Measurements from ENCODE around the gene ANKFY1. TPM values are rescaled to one million over a fixed set of nuclear protein-coding genes. Genes with fewer than 3 reads are reported as not detected.

ANKFY1 gene
- total and polyA plus RNA-seq, 2 experiments from 2014 or later: 18.6 to 32.8 TPM

GRCh38 chr17:4155980-4156620 is 107.7 kb downstream of the ANKFY1 start:
- Histone ChIP-seq H3K27me3 (no peaks in the 10 kb centered on the region), H2AFZ (no peak overlapping the region), H3K4me1 (ENCODE audit: insufficient read depth) (peaks cover 3% of the 10 kb centered on the region), H3K79me2 (no peaks in the 10 kb centered on the region), H3K9me2 (replicated peaks; ENCODE audit: insufficient read depth) (no peaks in the 10 kb centered on the region), H4K20me1 (ENCODE audit: insufficient read depth, poor library complexity, severe bottlenecking) (no peaks in the 10 kb centered on the region), H3K36me3 (replicated peaks; ENCODE audit: insufficient read depth, low read depth) (no peaks in the 10 kb centered on the region), H3K4me3 (no peak overlapping the region), H3K4me2 (no peak overlapping the region), H3K9me3 (ENCODE audit: low read depth) (no peaks in the 10 kb centered on the region), H3K27ac (no peak overlapping the region)
- no peak for DNase-seq (ENCODE audit: low spot score)
- TF ChIP-seq, protein P1, sequence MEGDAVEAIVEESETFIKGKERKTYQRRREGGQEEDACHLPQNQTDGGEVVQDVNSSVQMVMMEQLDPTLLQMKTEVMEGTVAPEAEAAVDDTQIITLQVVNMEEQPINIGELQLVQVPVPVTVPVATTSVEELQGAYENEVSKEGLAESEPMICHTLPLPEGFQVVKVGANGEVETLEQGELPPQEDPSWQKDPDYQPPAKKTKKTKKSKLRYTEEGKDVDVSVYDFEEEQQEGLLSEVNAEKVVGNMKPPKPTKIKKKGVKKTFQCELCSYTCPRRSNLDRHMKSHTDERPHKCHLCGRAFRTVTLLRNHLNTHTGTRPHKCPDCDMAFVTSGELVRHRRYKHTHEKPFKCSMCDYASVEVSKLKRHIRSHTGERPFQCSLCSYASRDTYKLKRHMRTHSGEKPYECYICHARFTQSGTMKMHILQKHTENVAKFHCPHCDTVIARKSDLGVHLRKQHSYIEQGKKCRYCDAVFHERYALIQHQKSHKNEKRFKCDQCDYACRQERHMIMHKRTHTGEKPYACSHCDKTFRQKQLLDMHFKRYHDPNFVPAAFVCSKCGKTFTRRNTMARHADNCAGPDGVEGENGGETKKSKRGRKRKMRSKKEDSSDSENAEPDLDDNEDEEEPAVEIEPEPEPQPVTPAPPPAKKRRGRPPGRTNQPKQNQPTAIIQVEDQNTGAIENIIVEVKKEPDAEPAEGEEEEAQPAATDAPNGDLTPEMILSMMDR (IDR thresholded peaks at IDR 0.05; ENCODE audit: poor library complexity): no peak
- no peak for TF ChIP-seq EZH2phosphoT487 (IDR thresholded peaks at IDR 0.05; ENCODE audit: low read depth, severe bottlenecking, unreplicated experiment)
- no peak for TF ChIP-seq EZH2 (IDR thresholded peaks at IDR 0.05; ENCODE audit: borderline replicate concordance)
- WGBS (ENCODE audit: low lambda C conversion rate, missing lambda C conversion rate): 91% methylated on average over 10 of the region's 10 CpGs

- Histone ChIP-seq H3K9me3 (ENCODE audit: low read depth) (no peaks in the 10 kb centered on the region), H3K4me2 (no peak overlapping the region), H3K27me3 (no peaks in the 10 kb centered on the region), H4K20me1 (ENCODE audit: insufficient read depth, poor library complexity, severe bottlenecking) (no peaks in the 10 kb centered on the region), H3K4me3 (no peak overlapping the region), H3K36me3 (replicated peaks; ENCODE audit: insufficient read depth, low read depth) (no peaks in the 10 kb centered on the region), H3K4me1 (ENCODE audit: insufficient read depth) (no peaks in the 10 kb centered on the region), H2AFZ (no peak overlapping the region), H3K27ac (no peak overlapping the region), H3K9me2 (replicated peaks; ENCODE audit: insufficient read depth) (no peaks in the 10 kb centered on the region), H3K79me2 (no peaks in the 10 kb centered on the region)
- TF ChIP-seq EZH2phosphoT487 (IDR thresholded peaks at IDR 0.05; ENCODE audit: low read depth, severe bottlenecking, unreplicated experiment): no peak
- TF ChIP-seq, protein P1 (IDR thresholded peaks at IDR 0.05; ENCODE audit: poor library complexity): no peak
- 100% methylated on average over 3 of the region's 3 CpGs for WGBS (ENCODE audit: low lambda C conversion rate, missing lambda C conversion rate)
- DNase-seq (ENCODE audit: low spot score): no peak
Observed at GRCh38 chr17:4154201-4154600, 109.6 kb downstream of the ANKFY1 start.

DNA sequence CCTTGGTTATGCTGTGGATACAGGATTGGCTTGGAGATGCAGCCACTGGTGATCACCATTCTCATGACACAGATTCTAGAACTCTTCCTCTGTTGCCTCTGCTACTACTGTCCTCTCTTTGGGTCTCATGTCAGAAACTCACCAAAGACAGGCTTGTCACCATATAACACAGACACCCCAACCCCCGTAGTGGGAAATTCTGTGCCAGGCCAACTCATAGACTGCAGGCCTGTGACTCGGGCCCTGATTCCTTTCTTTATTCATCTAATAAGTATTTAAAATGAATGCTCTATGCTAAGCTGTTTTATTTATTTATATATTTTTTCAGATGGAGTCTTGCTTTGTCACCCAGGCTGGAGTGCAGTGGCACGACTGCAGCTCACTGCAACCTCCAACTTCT is 111.3 kb downstream of the ANKFY1 start:
- Histone ChIP-seq H3K9me3 (ENCODE audit: low read depth) (no peaks in the 10 kb centered on the region), H3K4me3 (no peak overlapping the region), H3K4me1 (ENCODE audit: insufficient read depth) (no peaks in the 10 kb centered on the region), H3K4me2 (no peak overlapping the region), H3K27me3 (no peaks in the 10 kb centered on the region), H3K79me2 (no peaks in the 10 kb centered on the region), H3K36me3 (replicated peaks; ENCODE audit: insufficient read depth, low read depth) (no peaks in the 10 kb centered on the region), H3K27ac (no peak overlapping the region), H3K9me2 (replicated peaks; ENCODE audit: insufficient read depth) (no peaks in the 10 kb centered on the region), H4K20me1 (ENCODE audit: insufficient read depth, poor library complexity, severe bottlenecking) (no peaks in the 10 kb centered on the region), H2AFZ (no peak overlapping the region)
- TF ChIP-seq EZH2 (IDR thresholded peaks at IDR 0.05; ENCODE audit: borderline replicate concordance) (no peak), EZH2phosphoT487 (IDR thresholded peaks at IDR 0.05; ENCODE audit: low read depth, severe bottlenecking, unreplicated experiment) (no peak)
- TF ChIP-seq, protein P1 (IDR thresholded peaks at IDR 0.05; ENCODE audit: poor library complexity): no peak
- whole genome bisulfite sequencing (ENCODE audit: low lambda C conversion rate, missing lambda C conversion rate): 67% methylated on average over 3 of the region's 3 CpGs
- no peak for DNase-seq (ENCODE audit: low spot score)

Measured in hepatocyte (in vitro differentiated cells).